ENCODE data around the gene ZDHHC24. TPM values are rescaled to one million over a fixed set of nuclear protein-coding genes. Genes with fewer than 3 reads are reported as not detected.
A peak's percentile ranks its signal among the peaks of the same experiment; 100 is the strongest.

The ZDHHC24 gene
- total and polyA plus RNA-seq, 10 of the 15 experiments (the other 5 are each of a cell fraction or from before 2014, with no cell fraction given) = 0.86 to 17.5 (median 6.8) TPM

DNA sequence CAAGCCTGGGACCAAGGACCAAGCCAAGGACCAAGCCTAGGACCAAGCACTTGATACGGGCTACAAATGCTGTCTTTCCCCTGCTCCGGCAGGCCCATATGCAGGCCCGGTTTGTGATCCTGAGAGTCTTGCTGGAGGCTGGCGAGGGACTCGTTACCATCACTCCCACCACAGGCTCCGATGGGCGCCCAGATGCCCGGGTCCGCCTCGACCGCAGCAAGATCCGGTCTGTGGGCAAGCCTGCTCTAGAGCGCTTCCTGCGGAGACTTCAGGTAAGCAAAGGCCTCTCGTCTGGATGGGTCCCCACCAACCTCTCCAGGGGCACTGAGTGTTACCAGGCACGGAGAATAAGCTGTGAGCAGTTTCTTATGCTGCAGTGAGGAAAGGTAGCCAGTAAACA is 48.6 kb downstream of the ZDHHC24 start:
- H2AFZ ChIP-seq (ENCODE audit: control insufficient read depth, low read depth, low read length) = no peak overlapping the region
- POLR2A ChIA-PET = interaction anchor here (0.6 kb wide), 1 partner anchor 311 kb away, joined by 3 read pairs; no protein-coding TSS in a partner anchor
- TF ChIP-seq FOXM1 (IDR thresholded peaks at IDR 0.05; ENCODE audit: low read depth, low read length) = no peak
- no peak for TF ChIP-seq ZZZ3 (IDR thresholded peaks at IDR 0.05; ENCODE audit: control insufficient read depth, insufficient read length, low read depth)
- RAD21 ChIA-PET (ENCODE audit: unreplicated experiment) = no interaction called here
- H3K27me3 ChIP-seq (replicated peaks in 1 of 2; ENCODE audit: control insufficient read depth in 2 of 2, insufficient read depth in 2 of 2, low read length in 1 of 2) = no peaks in the 10 kb centered on the region
- no peaks in the 10 kb centered on the region for H3K9me3 ChIP-seq (replicated peaks; ENCODE audit: control insufficient read depth, insufficient read depth, low read length)
- SMC1A ChIA-PET (ENCODE audit: uncharacterized antibody, unreplicated experiment) = no interaction called here
- H3K27ac ChIP-seq (ENCODE audit: control insufficient read depth, insufficient read depth) = no peak overlapping the region
- H4K20me1 ChIP-seq (ENCODE audit: control insufficient read depth, insufficient read depth) = no peaks in the 10 kb centered on the region
- ATAC-seq = no peak
- H3K79me2 ChIP-seq (ENCODE audit: control insufficient read depth, insufficient read depth, low read length) = no peaks in the 10 kb centered on the region
- no TSS peak for BruUV-seq (replicated peaks)
- H3K4me3 ChIP-seq = no peak overlapping the region
- FAIRE-seq = no peak
- H3K4me1 ChIP-seq (ENCODE audit: control insufficient read depth, insufficient read depth, low read length) = no peaks in the 10 kb centered on the region
- no peak for DNase-seq (ENCODE audit: low read depth, low spot score)
- H3K9ac ChIP-seq (ENCODE audit: control insufficient read depth, insufficient read depth, low read length) = no peak overlapping the region
- in situ Hi-C loops (cut with MboI) (no loop called here), intact Hi-C loops (cut with micrococcal nuclease; ENCODE audit: unreplicated experiment) (no loop called here)
- 90% methylated on average over 16 of the region's 16 CpGs for WGBS (ENCODE audit: insufficient coverage, insufficient replicate concordance, low lambda C conversion rate, missing lambda C conversion rate)
- H3K4me2 ChIP-seq (ENCODE audit: control insufficient read depth, insufficient read depth) = no peak overlapping the region
- CTCF ChIA-PET = no interaction called here
- H3K36me3 ChIP-seq (ENCODE audit: control insufficient read depth in 2 of 2, insufficient read depth in 2 of 2, low read length in 1 of 2) = peaks cover 7 to 22% of the 10 kb centered on the region in 2 experiments; a peak in 3 of 4 replicates

- CTCF ChIA-PET = no interaction called here
- Histone ChIP-seq H3K79me2 (ENCODE audit: control insufficient read depth, insufficient read depth, low read length) (no peaks in the 10 kb centered on the region), H3K27ac (ENCODE audit: control insufficient read depth, insufficient read depth) (no peak overlapping the region), H3K9me3 (replicated peaks; ENCODE audit: control insufficient read depth, insufficient read depth, low read length) (no peaks in the 10 kb centered on the region), H3K4me1 (ENCODE audit: control insufficient read depth, insufficient read depth, low read length) (no peaks in the 10 kb centered on the region), H4K20me1 (ENCODE audit: control insufficient read depth, insufficient read depth) (no peaks in the 10 kb centered on the region), H3K4me2 (ENCODE audit: control insufficient read depth, insufficient read depth) (no peak overlapping the region), H3K9ac (ENCODE audit: control insufficient read depth, insufficient read depth, low read length) (no peak overlapping the region), H3K36me3 (ENCODE audit: control insufficient read depth in 2 of 2, insufficient read depth in 2 of 2, low read length in 1 of 2) (peaks cover 7 to 25% of the 10 kb centered on the region in 2 experiments; a peak in 3 of 4 replicates), H2AFZ (ENCODE audit: control insufficient read depth, low read depth, low read length) (no peak overlapping the region), H3K4me3 (no peak overlapping the region), H3K27me3 (replicated peaks in 1 of 2; ENCODE audit: control insufficient read depth in 2 of 2, insufficient read depth in 2 of 2, low read length in 1 of 2) (no peaks in the 10 kb centered on the region)
- intact Hi-C loops (cut with micrococcal nuclease; ENCODE audit: unreplicated experiment) = no loop called here
- RAD21 ChIA-PET (ENCODE audit: unreplicated experiment) = no interaction called here
- TF ChIP-seq CTCF (IDR thresholded peaks at IDR 0.05 in 2 of 3, conservative IDR thresholded peaks at IDR 0.05 in 1 of 3; ENCODE audit: control insufficient read depth in 2 of 3, extremely low read depth in 1 of 3, insufficient read depth in 1 of 3, low read depth in 3 of 3, low read length in 3 of 3) = peak; percentile 19 to 35 (median 25); a peak in 3 of 6 replicates
- TF ChIP-seq, protein P1, sequence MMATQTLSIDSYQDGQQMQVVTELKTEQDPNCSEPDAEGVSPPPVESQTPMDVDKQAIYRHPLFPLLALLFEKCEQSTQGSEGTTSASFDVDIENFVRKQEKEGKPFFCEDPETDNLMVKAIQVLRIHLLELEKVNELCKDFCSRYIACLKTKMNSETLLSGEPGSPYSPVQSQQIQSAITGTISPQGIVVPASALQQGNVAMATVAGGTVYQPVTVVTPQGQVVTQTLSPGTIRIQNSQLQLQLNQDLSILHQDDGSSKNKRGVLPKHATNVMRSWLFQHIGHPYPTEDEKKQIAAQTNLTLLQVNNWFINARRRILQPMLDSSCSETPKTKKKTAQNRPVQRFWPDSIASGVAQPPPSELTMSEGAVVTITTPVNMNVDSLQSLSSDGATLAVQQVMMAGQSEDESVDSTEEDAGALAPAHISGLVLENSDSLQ (IDR thresholded peaks at IDR 0.05) = no peak
- ATAC-seq = peak; percentile 54
- no peak for FAIRE-seq
- SMC1A ChIA-PET (ENCODE audit: uncharacterized antibody, unreplicated experiment) = no interaction called here
- in situ Hi-C loops (cut with MboI) = no loop called here
- 97% methylated on average over 14 of the region's 17 CpGs for WGBS (ENCODE audit: insufficient coverage, insufficient replicate concordance, low lambda C conversion rate, missing lambda C conversion rate)
- POLR2A ChIA-PET = no interaction called here
- no TSS peak for BruUV-seq (replicated peaks)
- DNase-seq (ENCODE audit: low read depth, low spot score) = no peak
Measured at GRCh38 chr11:66495401-66495854, 50.4 kb downstream of the ZDHHC24 start.

Data from GM12878 (cell line).